Measurements from ENCODE around the gene ACSM2A.
"Not testable (repeated sequence)": the region's sequence is repeated elsewhere in the genome, so short reads cannot be mapped to it uniquely, and the experiment has no call there.

The ACSM2A gene

DNA sequence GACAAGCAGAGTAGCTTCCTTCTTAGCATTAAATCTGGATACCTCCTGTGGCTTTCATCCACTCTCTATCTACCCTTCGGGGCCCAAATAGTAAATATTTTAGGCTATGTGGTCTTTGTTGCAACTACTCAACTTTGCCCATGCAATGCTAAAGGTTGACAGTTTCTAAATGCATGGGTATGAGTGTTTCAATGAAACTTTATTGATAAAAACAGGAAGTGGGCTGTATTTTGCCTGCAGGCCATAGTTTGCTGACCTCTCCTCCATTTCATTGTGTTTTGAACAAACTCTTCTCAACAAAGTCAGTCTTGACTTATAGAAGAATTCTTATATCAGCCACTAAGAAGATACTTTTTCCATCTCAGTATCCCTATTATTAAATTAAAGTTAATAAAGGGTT, 34.1 kb downstream of the ACSM2A start:
- H3K9ac ChIP-seq (ENCODE audit: low read depth, low read length): no peak overlapping the region
- H3K36me3 ChIP-seq (ENCODE audit: insufficient read depth, low read length): no peaks in the 10 kb centered on the region
- no peaks in the 10 kb centered on the region for H3K9me3 ChIP-seq (ENCODE audit: control insufficient read depth, insufficient read depth, low read length)
- H3K4me1 ChIP-seq (ENCODE audit: insufficient read depth, low read length): no peaks in the 10 kb centered on the region

DNA sequence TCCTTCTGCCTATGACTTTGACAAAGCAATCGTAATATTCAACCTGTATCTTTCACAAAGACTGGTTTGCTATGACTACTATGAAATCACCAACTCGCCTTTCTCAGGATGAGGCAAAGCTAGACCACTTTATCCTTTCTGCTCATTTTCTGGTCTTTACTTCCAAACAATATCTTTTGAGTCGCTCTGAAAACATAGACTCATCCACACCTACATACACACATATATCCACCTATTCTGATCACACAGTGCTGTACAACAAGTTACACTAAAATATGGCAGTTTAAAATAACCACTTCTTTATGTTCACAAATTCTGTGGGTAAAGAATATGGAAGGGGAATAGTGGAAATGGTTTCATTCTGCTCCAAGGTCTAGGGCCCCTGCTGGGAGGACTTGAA, 39.7 kb downstream of the ACSM2A start:
- not testable (repeated sequence) for H3K9me3 ChIP-seq (ENCODE audit: control insufficient read depth, insufficient read depth, low read length); H3K36me3 ChIP-seq (ENCODE audit: insufficient read depth, low read length); H3K9ac ChIP-seq (ENCODE audit: low read depth, low read length); H3K4me1 ChIP-seq (ENCODE audit: insufficient read depth, low read length)

DNA sequence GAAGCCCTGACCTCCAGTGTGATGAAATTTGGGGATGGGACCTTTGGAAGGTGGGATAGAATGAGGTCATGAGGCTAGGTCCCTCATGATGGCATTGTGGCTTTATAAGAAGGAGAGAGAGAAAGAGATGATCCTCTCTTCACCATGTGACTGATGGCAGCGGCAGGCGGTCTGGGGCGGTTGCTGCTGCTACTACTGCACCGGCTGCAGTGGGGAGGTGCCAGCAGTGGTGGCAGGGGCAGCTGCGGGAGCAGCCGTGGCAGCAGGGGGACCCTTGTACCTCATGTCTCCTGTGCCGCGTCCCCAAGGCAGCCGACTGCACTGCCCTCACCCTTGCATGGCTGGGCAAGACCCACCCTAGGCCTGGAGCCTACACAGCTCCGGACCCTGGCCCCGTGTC, 40.1 kb downstream of the ACSM2A start:
- H3K4me1 ChIP-seq (ENCODE audit: insufficient read depth, low read length); H3K9ac ChIP-seq (ENCODE audit: low read depth, low read length); H3K9me3 ChIP-seq (ENCODE audit: control insufficient read depth, insufficient read depth, low read length); H3K36me3 ChIP-seq (ENCODE audit: insufficient read depth, low read length): not testable (repeated sequence)

DNA sequence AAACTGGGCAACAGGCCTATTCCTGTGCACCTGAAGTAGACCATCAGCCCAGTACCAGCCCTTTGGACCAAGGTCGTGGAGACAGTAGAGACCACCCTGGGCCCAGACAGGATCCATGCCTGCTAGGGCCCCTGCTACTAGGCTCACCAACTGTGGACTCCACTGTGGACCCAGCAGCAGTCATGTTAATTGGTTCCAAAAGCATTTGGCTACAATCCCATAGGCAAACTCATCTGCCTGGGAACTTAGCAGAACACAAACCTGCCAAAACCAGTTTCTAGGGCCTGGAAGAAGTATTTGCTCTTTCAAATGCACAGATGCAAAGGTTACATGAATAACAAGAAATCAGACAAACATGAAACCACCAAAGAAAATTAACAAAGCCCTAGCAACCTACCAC, 53.1 kb downstream of the ACSM2A start:
- H3K9ac ChIP-seq (ENCODE audit: low read depth, low read length): no peak overlapping the region
- no peaks in the 10 kb centered on the region for H3K4me1 ChIP-seq (ENCODE audit: insufficient read depth, low read length)
- no peaks in the 10 kb centered on the region for H3K9me3 ChIP-seq (ENCODE audit: control insufficient read depth, insufficient read depth, low read length)
- no peaks in the 10 kb centered on the region for H3K36me3 ChIP-seq (ENCODE audit: insufficient read depth, low read length)

DNA sequence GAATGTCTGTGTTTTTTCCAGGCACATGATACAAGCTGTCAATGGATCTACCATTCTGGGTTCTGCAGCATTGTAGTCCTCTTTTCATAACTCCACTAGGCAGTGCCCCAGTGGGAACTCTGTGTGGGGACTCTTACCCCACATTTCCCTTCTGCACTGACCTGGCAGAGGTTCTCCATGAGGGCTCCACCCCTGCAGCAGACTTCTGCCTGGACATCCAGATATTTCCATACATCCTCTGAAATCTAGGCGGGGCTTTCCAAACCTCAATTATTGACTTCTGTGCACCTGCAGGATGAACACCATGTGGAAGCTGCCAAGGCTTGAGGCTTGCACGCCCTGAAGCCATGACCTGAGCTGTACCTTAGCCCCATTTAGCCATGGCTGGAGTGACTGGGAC, 56.0 kb downstream of the ACSM2A start:
- H3K4me1 ChIP-seq (ENCODE audit: insufficient read depth, low read length): no peaks in the 10 kb centered on the region
- H3K36me3 ChIP-seq (ENCODE audit: insufficient read depth, low read length): no peaks in the 10 kb centered on the region
- H3K9me3 ChIP-seq (ENCODE audit: control insufficient read depth, insufficient read depth, low read length): no peaks in the 10 kb centered on the region
- H3K9ac ChIP-seq (ENCODE audit: low read depth, low read length): no peak overlapping the region

DNA sequence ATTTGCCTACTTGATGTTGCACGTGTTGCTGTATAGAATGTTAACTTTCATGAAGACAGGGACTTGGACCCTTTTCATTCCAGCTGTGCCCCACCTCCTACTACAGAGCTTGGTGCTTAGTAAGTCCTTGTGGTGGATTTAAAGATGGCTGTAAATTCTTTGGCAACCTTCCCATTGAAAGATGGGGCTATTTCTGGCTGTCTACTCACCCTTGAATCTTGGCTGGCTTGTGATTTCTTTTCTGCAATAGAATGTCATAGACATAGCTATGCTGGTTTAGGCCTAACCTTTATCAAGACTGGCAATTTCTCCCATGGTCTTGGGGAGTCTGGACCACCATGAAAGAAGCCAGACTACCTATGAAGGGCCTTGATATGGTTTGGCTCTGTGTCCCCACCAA, 59.0 kb downstream of the ACSM2A start:
- no peaks in the 10 kb centered on the region for H3K9me3 ChIP-seq (ENCODE audit: control insufficient read depth, insufficient read depth, low read length)
- H3K9ac ChIP-seq (ENCODE audit: low read depth, low read length): no peak overlapping the region
- H3K4me1 ChIP-seq (ENCODE audit: insufficient read depth, low read length): no peaks in the 10 kb centered on the region
- no peaks in the 10 kb centered on the region for H3K36me3 ChIP-seq (ENCODE audit: insufficient read depth, low read length)

DNA sequence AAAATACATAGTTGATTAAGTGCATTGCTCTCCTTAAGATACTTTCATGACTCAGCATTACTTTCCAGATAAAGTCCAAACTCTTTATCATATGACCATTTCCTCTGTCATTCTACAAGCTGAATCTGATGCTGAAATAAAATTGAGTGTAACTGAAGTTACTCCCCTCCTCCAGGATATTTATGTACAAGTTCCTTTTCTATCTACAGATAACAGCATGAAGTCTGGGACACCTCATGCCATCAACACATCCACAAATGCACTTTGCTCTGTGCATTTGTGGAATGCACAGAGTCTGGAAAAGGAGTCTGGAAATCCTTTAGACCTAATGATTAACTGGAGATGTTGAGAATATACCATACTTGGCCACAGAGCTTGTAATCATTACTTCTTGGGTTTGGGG, 64.4 kb downstream of the ACSM2A start:
- Histone ChIP-seq H3K4me1 (ENCODE audit: insufficient read depth, low read length) (no peaks in the 10 kb centered on the region), H3K36me3 (ENCODE audit: insufficient read depth, low read length) (no peaks in the 10 kb centered on the region), H3K9ac (ENCODE audit: low read depth, low read length) (no peak overlapping the region), H3K9me3 (ENCODE audit: control insufficient read depth, insufficient read depth, low read length) (no peaks in the 10 kb centered on the region)

DNA sequence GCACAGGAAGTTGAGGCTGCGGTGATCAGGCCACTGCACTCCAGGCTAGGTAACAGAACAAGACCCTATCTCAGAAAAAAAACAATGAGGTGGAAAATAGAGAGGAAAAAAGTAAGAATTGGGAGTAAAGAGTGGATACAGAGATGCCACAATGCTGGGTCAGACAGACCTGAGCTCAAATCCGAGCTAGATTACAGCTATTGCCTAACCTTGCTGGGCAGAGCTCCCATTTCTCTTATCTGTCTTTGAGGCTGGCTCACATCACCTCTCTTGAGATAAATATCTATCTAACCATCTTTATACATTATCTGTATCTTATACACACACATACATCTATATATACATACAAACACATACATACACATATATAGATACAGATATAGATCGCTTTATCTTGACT, 65.8 kb downstream of the ACSM2A start:
- Histone ChIP-seq H3K4me1 (ENCODE audit: insufficient read depth, low read length) (no peaks in the 10 kb centered on the region), H3K36me3 (ENCODE audit: insufficient read depth, low read length) (no peaks in the 10 kb centered on the region), H3K9ac (ENCODE audit: low read depth, low read length) (no peak overlapping the region), H3K9me3 (ENCODE audit: control insufficient read depth, insufficient read depth, low read length) (no peaks in the 10 kb centered on the region)

DNA sequence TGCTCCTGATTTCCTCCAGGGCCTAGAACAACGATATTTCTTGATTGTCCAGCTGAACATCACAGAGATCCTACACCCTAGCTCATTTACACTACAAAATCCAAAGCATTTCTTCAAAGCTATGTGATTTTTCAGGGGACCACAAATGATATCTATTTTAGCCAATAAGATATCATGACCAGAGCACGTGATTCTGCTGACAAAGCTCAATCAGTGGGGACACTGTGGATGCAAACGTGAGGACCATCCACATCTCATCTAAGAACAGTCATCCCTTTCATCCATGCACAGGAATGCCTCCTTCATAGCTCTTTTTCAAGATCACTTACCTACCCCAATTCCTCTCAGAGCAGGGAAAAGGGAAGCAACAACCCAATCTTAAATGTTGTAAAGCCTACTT, 67.9 kb downstream of the ACSM2A start:
- no peaks in the 10 kb centered on the region for H3K4me1 ChIP-seq (ENCODE audit: insufficient read depth, low read length)
- no peaks in the 10 kb centered on the region for H3K9me3 ChIP-seq (ENCODE audit: control insufficient read depth, insufficient read depth, low read length)
- H3K9ac ChIP-seq (ENCODE audit: low read depth, low read length): no peak overlapping the region
- no peaks in the 10 kb centered on the region for H3K36me3 ChIP-seq (ENCODE audit: insufficient read depth, low read length)

DNA sequence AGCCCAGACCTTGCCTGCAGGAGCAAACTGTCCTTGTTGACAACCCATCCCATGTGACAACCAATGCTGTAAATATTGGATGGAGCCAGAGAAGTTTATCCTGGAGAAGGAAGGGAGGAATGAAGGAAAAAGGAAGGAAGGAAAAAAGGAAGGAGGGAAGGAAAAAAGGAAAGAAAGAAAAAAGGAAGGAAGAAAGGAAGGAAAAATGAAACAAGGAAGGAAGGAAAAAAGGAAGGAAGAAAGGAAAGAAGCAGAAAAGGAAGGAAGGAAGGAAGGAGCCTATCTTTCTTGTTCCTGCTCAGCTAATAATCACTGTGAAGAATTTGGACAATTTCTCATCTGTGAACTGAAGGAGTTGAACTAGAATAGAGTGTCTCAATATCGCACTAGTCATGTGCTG, 68.8 kb downstream of the ACSM2A start:
- H3K9me3 ChIP-seq (ENCODE audit: control insufficient read depth, insufficient read depth, low read length): no peaks in the 10 kb centered on the region
- H3K4me1 ChIP-seq (ENCODE audit: insufficient read depth, low read length): no peaks in the 10 kb centered on the region
- H3K9ac ChIP-seq (ENCODE audit: low read depth, low read length): no peak overlapping the region
- no peaks in the 10 kb centered on the region for H3K36me3 ChIP-seq (ENCODE audit: insufficient read depth, low read length)

DNA sequence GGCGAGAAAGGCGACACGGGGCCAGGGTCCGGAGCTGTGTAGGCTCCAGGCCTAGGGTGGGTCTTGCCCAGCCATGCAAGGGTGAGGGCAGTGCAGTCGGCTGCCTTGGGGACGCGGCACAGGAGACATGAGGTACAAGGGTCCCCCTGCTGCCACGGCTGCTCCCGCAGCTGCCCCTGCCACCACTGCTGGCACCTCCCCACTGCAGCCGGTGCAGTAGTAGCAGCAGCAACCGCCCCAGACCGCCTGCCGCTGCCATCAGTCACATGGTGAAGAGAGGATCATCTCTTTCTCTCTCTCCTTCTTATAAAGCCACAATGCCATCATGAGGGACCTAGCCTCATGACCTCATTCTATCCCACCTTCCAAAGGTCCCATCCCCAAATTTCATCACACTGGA, 80.5 kb downstream of the ACSM2A start:
- not testable (repeated sequence) for H3K36me3 ChIP-seq (ENCODE audit: insufficient read depth, low read length); H3K9me3 ChIP-seq (ENCODE audit: control insufficient read depth, insufficient read depth, low read length); H3K9ac ChIP-seq (ENCODE audit: low read depth, low read length); H3K4me1 ChIP-seq (ENCODE audit: insufficient read depth, low read length)

DNA sequence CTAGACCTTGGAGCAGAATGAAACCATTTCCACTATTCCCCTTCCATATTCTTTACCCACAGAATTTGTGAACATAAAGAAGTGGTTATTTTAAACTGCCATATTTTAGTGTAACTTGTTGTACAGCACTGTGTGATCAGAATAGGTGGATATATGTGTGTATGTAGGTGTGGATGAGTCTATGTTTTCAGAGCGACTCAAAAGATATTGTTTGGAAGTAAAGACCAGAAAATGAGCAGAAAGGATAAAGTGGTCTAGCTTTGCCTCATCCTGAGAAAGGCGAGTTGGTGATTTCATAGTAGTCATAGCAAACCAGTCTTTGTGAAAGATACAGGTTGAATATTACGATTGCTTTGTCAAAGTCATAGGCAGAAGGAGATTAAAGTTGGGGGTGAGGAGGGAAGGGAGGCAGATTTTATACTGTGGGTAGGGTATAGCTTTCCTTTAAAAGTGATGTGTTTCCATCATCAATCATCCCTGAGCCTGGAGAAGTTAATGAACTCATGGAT, 81.0 kb downstream of the ACSM2A start:
- H3K9me3 ChIP-seq (ENCODE audit: control insufficient read depth, insufficient read depth, low read length): not testable (repeated sequence)

DNA sequence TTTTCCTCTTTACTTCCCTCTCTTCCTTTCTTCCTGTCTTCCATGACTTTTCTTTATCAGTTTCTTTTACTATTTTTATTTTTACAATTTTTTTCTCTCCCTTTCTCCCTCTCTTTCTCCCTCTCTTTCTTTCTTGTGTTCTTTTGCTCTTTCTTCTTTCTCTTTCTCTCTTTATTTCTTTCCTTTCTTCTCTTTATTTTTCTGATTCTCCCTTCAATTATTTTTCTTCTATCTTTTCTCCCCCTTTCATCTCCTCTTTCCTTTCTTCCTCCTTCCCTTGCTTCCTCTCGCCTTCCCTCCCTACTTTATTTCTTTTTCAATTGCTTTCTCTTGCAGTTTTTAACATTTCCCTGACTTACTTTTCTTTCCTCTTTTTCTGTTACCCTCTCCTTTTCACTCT, 85.3 kb downstream of the ACSM2A start:
- H3K9ac ChIP-seq (ENCODE audit: low read depth, low read length); H3K4me1 ChIP-seq (ENCODE audit: insufficient read depth, low read length); H3K9me3 ChIP-seq (ENCODE audit: control insufficient read depth, insufficient read depth, low read length); H3K36me3 ChIP-seq (ENCODE audit: insufficient read depth, low read length): not testable (repeated sequence)

More for the DNA sequence above, 81.0 kb downstream of the ACSM2A start:
- H3K4me1 ChIP-seq (ENCODE audit: insufficient read depth, low read length); H3K36me3 ChIP-seq (ENCODE audit: insufficient read depth, low read length); H3K9ac ChIP-seq (ENCODE audit: low read depth, low read length): not testable (repeated sequence)
